HCEC 1CT (cell line): ENCODE measurements around the gene GRAMD1B.
A peak's percentile ranks its signal among the peaks of the same experiment; 100 is the strongest.

Experiments used
- DNase-seq: peaks from one replicate; pipeline ENCODE4 v3.0.0-alpha.2; 2017

The GRAMD1B gene

GRCh38 chr11:123429913-123430720, at the start of gene GRAMD1B:
TSS of gene GRAMD1B (plus strand) at chr11:123430269. CDS start at chr11:123430793, 524 bp downstream.
- DNase-seq, result peak; percentile 39

GRCh38 chr11:123381149-123381548, 48.9 kb upstream of the GRAMD1B start:
- DNase-seq, result no peak

- DNase-seq, result no peak
Observed at GRCh38 chr11:123381817-123382554, 48.1 kb upstream of the GRAMD1B start.

- DNase-seq, result no peak
Observed at GRCh38 chr11:123382555-123383074, 47.5 kb upstream of the GRAMD1B start.

GRCh38 chr11:123384116-123384515, 46.0 kb upstream of the GRAMD1B start:
- no peak for DNase-seq

GRCh38 chr11:123386796-123387510, 43.1 kb upstream of the GRAMD1B start:
- no peak for DNase-seq

- DNase-seq, result no peak
Observed at GRCh38 chr11:123388640-123389039, 41.4 kb upstream of the GRAMD1B start.

- DNase-seq, result no peak
Observed at GRCh38 chr11:123390146-123390545, 39.9 kb upstream of the GRAMD1B start.

- no peak for DNase-seq
Observed at GRCh38 chr11:123391646-123392348, 38.3 kb upstream of the GRAMD1B start.

GRCh38 chr11:123392431-123392830, 37.6 kb upstream of the GRAMD1B start:
- DNase-seq, result no peak

- no peak for DNase-seq
Observed at GRCh38 chr11:123392844-123393243, 37.2 kb upstream of the GRAMD1B start.

GRCh38 chr11:123393312-123393927, 36.6 kb upstream of the GRAMD1B start:
- DNase-seq, result no peak

- DNase-seq, result no peak
Observed at GRCh38 chr11:123404676-123405075, 25.4 kb upstream of the GRAMD1B start.

GRCh38 chr11:123405123-123405592, 24.9 kb upstream of the GRAMD1B start:
- no peak for DNase-seq

GRCh38 chr11:123406441-123407129, 23.5 kb upstream of the GRAMD1B start:
- no peak for DNase-seq

GRCh38 chr11:123407130-123407995, 22.7 kb upstream of the GRAMD1B start:
- DNase-seq, result peak; percentile 67

- no peak for DNase-seq
Observed at GRCh38 chr11:123407996-123408597, 22.0 kb upstream of the GRAMD1B start.

- no peak for DNase-seq
Observed at GRCh38 chr11:123408619-123409455, 21.2 kb upstream of the GRAMD1B start.
